ENCODE data around the gene GALNT18.

GRCh38 chr11:11476499-11476898, 145.3 kb downstream of the GALNT18 start:
- TF ChIP-seq CTCF (IDR thresholded peaks at IDR 0.05; ENCODE audit: low read length) (no peak), EZH2 (optimal IDR thresholded peaks at IDR 0.05; ENCODE audit: low read depth, low read length) (no peak), EZH2phosphoT487 (IDR thresholded peaks at IDR 0.05; ENCODE audit: low read length) (no peak)
